Spleen (tissue), 7 donors: ENCODE results near the gene FAM222A.

ENCODE experiments used
- CTCF ChIP-seq, 11 experiments: fragments of 200-600 bp in 7 of 11; fragments of 450-650 bp in 4 of 11; sonication (generic) in 4 of 11; IDR thresholded peaks in 8 of 11; conservative IDR thresholded peaks in 3 of 11; 1 replicate in 7 of 11; 2 replicates in 4 of 11; pipeline versions ENCODE4 v1.4.0 to v1.8.0; 2016 to 2021; ENCODE audit warnings: antibody characterized with exemption in 11 of 11, inconsistent platforms in 4 of 11, mild to moderate bottlenecking in 1 of 11
- POLR2A ChIP-seq, 3 donors: fragments of 450-650 bp; IDR thresholded peaks; one replicate each; pipeline ENCODE4 v1.5.1; 2017; ENCODE audit warnings: antibody characterized with exemption in 3 of 3, mild to moderate bottlenecking in 1 of 3
- donor health status: DM: no; HTN: no; CAD: no; lungs with moderate emphysema.
- donor health status: DM: no; HTN: no; CAD: no.
- donor health status: DM: no; HTN: no; CAD: no.

- TF ChIP-seq CTCF (IDR thresholded peaks at IDR 0.05 in 8 of 11, conservative IDR thresholded peaks at IDR 0.05 in 3 of 11), result no peak
- no peak for TF ChIP-seq POLR2A (IDR thresholded peaks at IDR 0.05)
Measured at GRCh38 chr12:109702111-109702841, 11.3 kb upstream of the FAM222A start.
